HG03378 (cell line): Measurements from ENCODE around the gene HSD17B2.
"Not testable (repeated sequence)": the region's sequence is repeated elsewhere in the genome, so short reads cannot be mapped to it uniquely, and the experiment has no call there.

Experiments
- ATAC-seq: cut with Tn5 transposase; IDR thresholded peaks from one replicate; pipeline ENCODE4 v1.9.1; 2021; ENCODE audit warnings: mild to moderate bottlenecking, moderate library complexity; ENCODE audit not compliant: unreplicated experiment

The HSD17B2 gene

GRCh38 chr16:82118749-82119148 lies 83.7 kb downstream of the HSD17B2 start:
- no peak for ATAC-seq

- no peak for ATAC-seq
Measured at GRCh38 chr16:82119405-82119804, 84.4 kb downstream of the HSD17B2 start.

- ATAC-seq = no peak
Measured at GRCh38 chr16:82124651-82125050, 89.6 kb downstream of the HSD17B2 start.

GRCh38 chr16:82129881-82130280 lies 94.8 kb downstream of the HSD17B2 start:
- ATAC-seq = no peak

GRCh38 chr16:82133798-82134197 lies 98.7 kb downstream of the HSD17B2 start:
- ATAC-seq = no peak

- ATAC-seq = no peak
Measured at GRCh38 chr16:82134846-82135245, 99.8 kb downstream of the HSD17B2 start.

- ATAC-seq = no peak
Measured at GRCh38 chr16:82135844-82136243, 100.8 kb downstream of the HSD17B2 start.

- no peak for ATAC-seq
Measured at GRCh38 chr16:82136956-82137821, 102.1 kb downstream of the HSD17B2 start.

- no peak for ATAC-seq
Measured at GRCh38 chr16:82137822-82138167, 102.7 kb downstream of the HSD17B2 start.

GRCh38 chr16:82138478-82139285 lies 103.6 kb downstream of the HSD17B2 start:
- no peak for ATAC-seq

- ATAC-seq = not testable (repeated sequence)
Measured at GRCh38 chr16:82139286-82139571, 104.2 kb downstream of the HSD17B2 start.

GRCh38 chr16:82146556-82146955 lies 111.5 kb downstream of the HSD17B2 start:
- ATAC-seq = no peak

- no peak for ATAC-seq
Measured at GRCh38 chr16:82146957-82147356, 111.9 kb downstream of the HSD17B2 start.

GRCh38 chr16:82147546-82147945 lies 112.5 kb downstream of the HSD17B2 start:
- no peak for ATAC-seq
